ENCODE measurements around the gene MAGEF1. TPM values are rescaled to one million over a fixed set of nuclear protein-coding genes. Genes with fewer than 3 reads are reported as not detected.

The MAGEF1 gene
- total and polyA plus RNA-seq, 2 of the 13 experiments (the other 11 are each of a cell fraction or from before 2014, with no cell fraction given): 26.0 to 62.4 TPM

- TF ChIP-seq CEBPG (CRISPR knock-in tag; IDR thresholded peaks at IDR 0.05) (no peak), CEBPB (IDR thresholded peaks at IDR 0.05; ENCODE audit: borderline replicate concordance, low read depth, low read length) (no peak), ZNF614 (CRISPR knock-in tag; IDR thresholded peaks at IDR 0.05; ENCODE audit: borderline replicate concordance) (peak; percentile 44; the same call in 1 of the 2 replicates), HOXA5 (CRISPR knock-in tag; IDR thresholded peaks at IDR 0.05) (peak; percentile 83; the same call in 1 of the 2 replicates), ZBTB42 (CRISPR knock-in tag; IDR thresholded peaks at IDR 0.05) (peak; percentile 54; the same call in 1 of the 2 replicates), NFE2 (CRISPR knock-in tag; IDR thresholded peaks at IDR 0.05) (no peak), ESRRA (CRISPR knock-in tag; IDR thresholded peaks at IDR 0.05; ENCODE audit: low read depth) (peak; percentile 37; the same call in 1 of the 2 replicates), ARNT2 (CRISPR knock-in tag; IDR thresholded peaks at IDR 0.05; ENCODE audit: low read depth) (peak; percentile 92), MEIS1 (CRISPR knock-in tag; IDR thresholded peaks at IDR 0.05; ENCODE audit: borderline replicate concordance) (no peak), ZNF136 (CRISPR knock-in tag; IDR thresholded peaks at IDR 0.05; ENCODE audit: low read depth) (no peak), SNAPC4 (CRISPR knock-in tag; IDR thresholded peaks at IDR 0.05) (0 out of 2 replicates have a peak, but pooled peaks have one; percentile 15), ISL2 (CRISPR knock-in tag; IDR thresholded peaks at IDR 0.05) (peak; percentile 56), ZNF549 (CRISPR knock-in tag; IDR thresholded peaks at IDR 0.05) (no peak), TEAD3 (CRISPR knock-in tag; optimal IDR thresholded peaks at IDR 0.05; ENCODE audit: borderline replicate concordance) (no peak), ZNF264 (CRISPR knock-in tag; IDR thresholded peaks at IDR 0.05) (peak; percentile 76), CSRNP1 (CRISPR knock-in tag; IDR thresholded peaks at IDR 0.05) (peak; percentile 81), ZNF350 (CRISPR knock-in tag; IDR thresholded peaks at IDR 0.05; ENCODE audit: borderline replicate concordance, low read depth) (peak; percentile 84; the same call in 1 of the 2 replicates), ZSCAN25 (CRISPR knock-in tag; IDR thresholded peaks at IDR 0.05) (no peak), TCF7L2 (IDR thresholded peaks at IDR 0.05; ENCODE audit: low read depth, low read length) (no peak), ZNF414 (CRISPR knock-in tag; IDR thresholded peaks at IDR 0.05) (peak; percentile 92; the same call in 1 of the 2 replicates), GABPB1 (CRISPR knock-in tag; IDR thresholded peaks at IDR 0.05) (peak; percentile 96), NFATC3 (CRISPR knock-in tag; IDR thresholded peaks at IDR 0.05) (no peak), TCF7 (IDR thresholded peaks at IDR 0.05; ENCODE audit: low read depth) (no peak)
Observed at GRCh38 chr3:184711493-184712247, at the start of gene MAGEF1 (continued).
